SJSA1 (cell line): Measurements from ENCODE around the gene ZCCHC18. TPM values are rescaled to one million over a fixed set of nuclear protein-coding genes. Genes with fewer than 3 reads are reported as not detected.

Experiments
- DNase-seq, 2 experiments: peaks; one replicate each; pipeline ENCODE4 v3.0.0-alpha.2; 2015 to 2020; ENCODE audit warnings: low spot score in 2 of 2, low read depth in 1 of 2
- H3K27ac ChIP-seq: fragments of 250-450 bp; sonication (Bioruptor Pico); 2 replicates; pipeline ENCODE4 v1.5.1; 2020; ENCODE audit warnings: mild to moderate bottlenecking, moderate library complexity
- H3K27me3 ChIP-seq: fragments of 250-450 bp; sonication (Bioruptor Pico); replicated peaks from 2 replicates; pipeline ENCODE4 v1.5.1; 2020; ENCODE audit warnings: mild to moderate bottlenecking, moderate library complexity
- H3K36me3 ChIP-seq: fragments of 250-450 bp; sonication (Bioruptor Pico); 2 replicates; pipeline ENCODE4 v1.5.1; 2020; ENCODE audit warnings: mild to moderate bottlenecking
- H3K4me1 ChIP-seq: fragments of 250-450 bp; sonication (Bioruptor Pico); replicated peaks from 2 replicates; pipeline ENCODE4 v1.6.1; 2021; ENCODE audit warnings: mild to moderate bottlenecking
- H3K4me3 ChIP-seq: fragments of 250-450 bp; sonication (Bioruptor Pico); 2 replicates; pipeline ENCODE4 v1.5.1; 2020; ENCODE audit warnings: mild to moderate bottlenecking
- H3K9me3 ChIP-seq: fragments of 250-450 bp; sonication (Bioruptor Pico); replicated peaks from 2 replicates; pipeline ENCODE4 v1.5.1; 2020; ENCODE audit warnings: mild to moderate bottlenecking
- total RNA-seq: library from RNA; depleted of rRNA; stranded (reverse); fragments of >200 nt; shearing (Covaris generic); gene quantifications from 2 replicates; pipeline ENCODE4 v1.2.3, GENCODE V29; 2014; rRNA removed

Gene ZCCHC18
- total RNA-seq, 1 experiment from 2014 or later = 1.6 TPM

GRCh38 chrX:104156630-104157529, 44.6 kb downstream of the ZCCHC18 start, which contains the start of gene SLC25A53:
TSS of gene SLC25A53 (minus strand) at chrX:104157009. CDS start at chrX:104105257, 51,752 bp downstream.
- H3K9me3 ChIP-seq = no peaks in the 10 kb centered on the region
- peak; percentile 71 to 81 for DNase-seq
- H3K4me3 ChIP-seq = peak within 1 kb of the TSS; percentile 68
- H3K36me3 ChIP-seq = no peaks in the 10 kb centered on the region
- no peaks in the 10 kb centered on the region for H3K4me1 ChIP-seq
- H3K27ac ChIP-seq = peak within 1 kb of the TSS; percentile 95
- no peaks in the 10 kb centered on the region for H3K27me3 ChIP-seq

Other genes with a start within 250 kb of the ZCCHC18 start
- 3.5 and 23.2 TPM in 2 replicates for gene TMSB15B, start 149.9 kb upstream of the ZCCHC18 start, total RNA-seq
- gene H2BW1, start 98.8 kb upstream of the ZCCHC18 start, total RNA-seq = not detected in 2 replicates
- not detected in 2 replicates for gene H2BW2, start 72.6 kb upstream of the ZCCHC18 start, total RNA-seq
- gene TMSB15C, start 36.3 kb upstream of the ZCCHC18 start, total RNA-seq = 3.1 and 5.8 TPM in 2 replicates
- gene SLC25A53, start 44.5 kb downstream of the ZCCHC18 start, total RNA-seq = 1.9 and 6.2 TPM in 2 replicates
- gene FAM199X, start 53.9 kb downstream of the ZCCHC18 start, total RNA-seq = 18.9 and 26.0 TPM in 2 replicates
- not detected in 2 replicates for gene ESX1, start 142.4 kb downstream of the ZCCHC18 start, total RNA-seq